ENCODE measurements around the gene ABHD12.

GRCh38 chr20:25300496-25301170 lies 90.0 kb downstream of the ABHD12 start:
- no peak for TF ChIP-seq CTCF (IDR thresholded peaks at IDR 0.05)
- no peak for TF ChIP-seq POLR2A (IDR thresholded peaks at IDR 0.05)

Data from heart left ventricle (tissue), 13 donors.